ENCODE results near the gene IMMP2L. TPM values are rescaled to one million over a fixed set of nuclear protein-coding genes. Genes with fewer than 3 reads are reported as not detected.

IMMP2L gene
- total RNA-seq, 1 donor from 2014 or later = 59.6 TPM

GRCh38 chr7:111477462-111478225 is 84.6 kb downstream of the IMMP2L start:
- TF ChIP-seq CTCF (IDR thresholded peaks at IDR 0.05; ENCODE audit: unreplicated experiment) = no peak
- H3K27me3 Mint-ChIP-seq (ENCODE audit: low read depth) = no peaks in the 10 kb centered on the region
- H3K4me1 Mint-ChIP-seq = no peaks in the 10 kb centered on the region
- peaks cover 9% of the 10 kb centered on the region for H3K9me3 Mint-ChIP-seq
- no peak for DNase-seq (ENCODE audit: low spot score in 2 of 2, unreplicated experiment in 2 of 2)
- peaks cover 23% of the 10 kb centered on the region for H3K36me3 Mint-ChIP-seq
- H3K4me3 Mint-ChIP-seq = no peak overlapping the region
- H3K27ac Mint-ChIP-seq = no peak overlapping the region

GRCh38 chr7:111476586-111477293 is 85.6 kb downstream of the IMMP2L start:
- DNase-seq (ENCODE audit: low spot score in 2 of 2, unreplicated experiment in 2 of 2) = no peak
- Mint-ChIP-seq H3K4me3 (no peak overlapping the region), H3K4me1 (no peaks in the 10 kb centered on the region), H3K9me3 (peaks cover 9% of the 10 kb centered on the region), H3K27ac (no peak overlapping the region), H3K36me3 (peaks cover 23% of the 10 kb centered on the region), H3K27me3 (ENCODE audit: low read depth) (no peaks in the 10 kb centered on the region)
- no peak for TF ChIP-seq CTCF (IDR thresholded peaks at IDR 0.05; ENCODE audit: unreplicated experiment)

GRCh38 chr7:111475959-111476358 is 86.3 kb downstream of the IMMP2L start:
- no peaks in the 10 kb centered on the region for H3K27me3 Mint-ChIP-seq (ENCODE audit: low read depth)
- no peaks in the 10 kb centered on the region for H3K4me1 Mint-ChIP-seq
- peaks cover 13% of the 10 kb centered on the region for H3K9me3 Mint-ChIP-seq
- no peak overlapping the region for H3K4me3 Mint-ChIP-seq
- H3K27ac Mint-ChIP-seq = no peak overlapping the region
- peaks cover 26% of the 10 kb centered on the region for H3K36me3 Mint-ChIP-seq
- no peak for TF ChIP-seq CTCF (IDR thresholded peaks at IDR 0.05; ENCODE audit: unreplicated experiment)
- no peak for DNase-seq (ENCODE audit: low spot score in 2 of 2, unreplicated experiment in 2 of 2)

GRCh38 chr7:111475419-111475748 is 86.9 kb downstream of the IMMP2L start:
- peaks cover 26% of the 10 kb centered on the region for H3K36me3 Mint-ChIP-seq
- no peak for DNase-seq (ENCODE audit: low spot score in 2 of 2, unreplicated experiment in 2 of 2)
- no peaks in the 10 kb centered on the region for H3K27me3 Mint-ChIP-seq (ENCODE audit: low read depth)
- TF ChIP-seq CTCF (IDR thresholded peaks at IDR 0.05; ENCODE audit: unreplicated experiment) = no peak
- H3K27ac Mint-ChIP-seq = no peak overlapping the region
- peaks cover 15% of the 10 kb centered on the region for H3K9me3 Mint-ChIP-seq
- H3K4me1 Mint-ChIP-seq = no peaks in the 10 kb centered on the region
- H3K4me3 Mint-ChIP-seq = no peak overlapping the region

GRCh38 chr7:111474723-111475418 is 87.4 kb downstream of the IMMP2L start:
- Mint-ChIP-seq H3K36me3 (peaks cover 26% of the 10 kb centered on the region), H3K4me1 (no peaks in the 10 kb centered on the region), H3K27ac (no peak overlapping the region), H3K9me3 (peaks cover 15% of the 10 kb centered on the region), H3K27me3 (ENCODE audit: low read depth) (no peaks in the 10 kb centered on the region), H3K4me3 (no peak overlapping the region)
- TF ChIP-seq CTCF (IDR thresholded peaks at IDR 0.05; ENCODE audit: unreplicated experiment) = no peak
- no peak for DNase-seq (ENCODE audit: low spot score in 2 of 2, unreplicated experiment in 2 of 2)

Measured in mesothelial cell of epicardium (in vitro differentiated cells).